ENCODE results near the gene RAB3IL1.

DNA sequence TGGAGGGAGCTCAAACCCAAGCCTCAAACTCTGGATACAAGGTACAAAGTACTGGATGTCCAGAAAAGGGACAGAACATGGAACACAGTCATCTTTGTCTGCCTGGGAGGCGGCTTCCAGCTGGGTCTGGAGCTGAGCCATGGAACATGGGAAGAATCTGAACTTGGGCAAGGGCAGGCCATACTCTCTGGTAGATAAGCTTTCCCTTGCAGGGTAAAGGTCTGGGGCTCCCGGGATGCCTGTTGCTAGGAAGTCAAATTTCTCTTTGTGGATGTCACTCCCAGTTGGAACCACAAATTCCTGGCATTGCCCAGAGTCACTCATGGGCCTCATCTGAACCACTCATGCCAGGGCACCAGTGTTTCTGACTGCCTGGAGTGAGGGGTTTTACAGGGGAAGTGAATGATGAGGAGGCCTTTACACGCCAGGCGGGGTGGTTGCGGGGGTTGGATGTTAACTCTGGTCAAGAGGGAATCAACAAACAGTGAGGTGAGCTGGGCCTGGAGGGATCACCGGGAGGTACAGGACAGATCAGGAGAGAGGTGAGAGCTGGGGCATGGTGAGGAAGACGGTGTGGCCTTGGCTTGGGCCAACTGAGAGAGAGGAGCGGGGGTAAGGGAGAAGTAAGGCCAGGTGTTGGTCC lies 44.3 kb upstream of the RAB3IL1 start:
- TF ChIP-seq GATA3 (IDR thresholded peaks at IDR 0.05; ENCODE audit: low read depth, low read length) (no peak), GATA2 (IDR thresholded peaks at IDR 0.05; ENCODE audit: low read depth, low read length) (no peak)
